Activated CD4-positive, alpha-beta T cell treated with anti-CD3 and anti-CD28 coated beads, Interleukin-2, amount 10 ng/mL, durations not matched to agents 24 days and 14 days (primary cell): ENCODE measurements around the gene OR7A5. TPM values are rescaled to one million over a fixed set of nuclear protein-coding genes. Genes with fewer than 3 reads are reported as not detected.

Source experiments
- DNase-seq: peaks from one replicate; pipeline ENCODE4 v3.0.0; 2022
- H3K27ac Mint-ChIP-seq: one replicate; pipeline ENCODE4 v1.8.0; 2022; ENCODE audit warnings: mild to moderate bottlenecking, mixed read lengths
- H3K27me3 Mint-ChIP-seq: one replicate; pipeline ENCODE4 v1.8.0; 2022; ENCODE audit warnings: mixed read lengths
- H3K36me3 Mint-ChIP-seq: one replicate; pipeline ENCODE4 v1.8.0; 2022; ENCODE audit warnings: low read depth, mild to moderate bottlenecking, mixed read lengths
- H3K4me1 Mint-ChIP-seq: one replicate; pipeline ENCODE4 v1.8.0; 2021; ENCODE audit warnings: mixed read lengths
- H3K4me3 Mint-ChIP-seq: one replicate; pipeline ENCODE4 v1.8.0; 2022; ENCODE audit warnings: mild to moderate bottlenecking, moderate library complexity, mixed read lengths
- H3K9me3 Mint-ChIP-seq: one replicate; pipeline ENCODE4 v1.8.0; 2021; ENCODE audit warnings: mixed read lengths
- intact Hi-C: fragments of 100-400 bp; cut with micrococcal nuclease; formaldehyde crosslinking; loops from one replicate; pipeline ENCODE4 v1.15.1; 2023
- total RNA-seq: library from RNA; stranded (reverse); gene quantifications from 2 replicates; pipeline ENCODE4 v1.2.3, GENCODE V29; 2022

Gene OR7A5
- not detected in 2 replicates for total RNA-seq

GRCh38 chr19:14835011-14835410 lies at the start of gene OR7A5, which contains the start of gene OR7C1:
TSS of gene OR7A5 (minus strand) at chr19:14835185. CDS start at chr19:14828241, 6,944 bp downstream.
TSS of gene OR7C1 (minus strand) at chr19:14835185. CDS start at chr19:14800136, 35,049 bp downstream.
- peaks cover 2% of the 10 kb centered on the region for H3K27me3 Mint-ChIP-seq
- intact Hi-C loops, result no loop called here
- no peaks in the 10 kb centered on the region for H3K9me3 Mint-ChIP-seq
- H3K36me3 Mint-ChIP-seq, result no peaks in the 10 kb centered on the region
- no peak within 1 kb of the TSS for H3K4me3 Mint-ChIP-seq
- no peak for DNase-seq
- H3K27ac Mint-ChIP-seq, result no peak within 1 kb of the TSS
- no peaks in the 10 kb centered on the region for H3K4me1 Mint-ChIP-seq

GRCh38 chr19:14871619-14872230 lies 36.7 kb upstream of the OR7A5 start:
- Mint-ChIP-seq H3K9me3 (no peaks in the 10 kb centered on the region), H3K36me3 (no peaks in the 10 kb centered on the region), H3K27ac (no peak overlapping the region), H3K27me3 (peaks cover 12% of the 10 kb centered on the region), H3K4me1 (no peaks in the 10 kb centered on the region), H3K4me3 (no peak overlapping the region)
- DNase-seq, result no peak
- intact Hi-C loops, result no loop called here

GRCh38 chr19:14868497-14868896 lies 33.5 kb upstream of the OR7A5 start:
- no peak for DNase-seq
- no peaks in the 10 kb centered on the region for H3K4me1 Mint-ChIP-seq
- intact Hi-C loops, result no loop called here
- H3K9me3 Mint-ChIP-seq, result no peaks in the 10 kb centered on the region
- peaks cover 12% of the 10 kb centered on the region for H3K27me3 Mint-ChIP-seq
- H3K36me3 Mint-ChIP-seq, result no peaks in the 10 kb centered on the region
- H3K4me3 Mint-ChIP-seq, result no peak overlapping the region
- no peak overlapping the region for H3K27ac Mint-ChIP-seq

- no peak within 1 kb of the TSS for H3K27ac Mint-ChIP-seq
- no peaks in the 10 kb centered on the region for H3K9me3 Mint-ChIP-seq
- intact Hi-C loops, result no loop called here
- DNase-seq, result no peak
- no peaks in the 10 kb centered on the region for H3K4me1 Mint-ChIP-seq
- no peaks in the 10 kb centered on the region for H3K36me3 Mint-ChIP-seq
- H3K4me3 Mint-ChIP-seq, result no peak within 1 kb of the TSS
- H3K27me3 Mint-ChIP-seq, result peaks cover 5% of the 10 kb centered on the region
Observed at GRCh38 chr19:14848822-14849221, 13.8 kb upstream of the OR7A5 start, which contains the start of gene OR7A10. TSS of gene OR7A10 (minus strand) at chr19:14848922. CDS start at chr19:14841877, 7,045 bp downstream.

- no peaks in the 10 kb centered on the region for H3K9me3 Mint-ChIP-seq
- H3K4me3 Mint-ChIP-seq, result no peak overlapping the region
- peaks cover 3% of the 10 kb centered on the region for H3K27me3 Mint-ChIP-seq
- DNase-seq, result no peak
- no peaks in the 10 kb centered on the region for H3K36me3 Mint-ChIP-seq
- no peaks in the 10 kb centered on the region for H3K4me1 Mint-ChIP-seq
- intact Hi-C loops, result no loop called here
- H3K27ac Mint-ChIP-seq, result no peak overlapping the region
Observed at GRCh38 chr19:14843578-14843977, 8.6 kb upstream of the OR7A5 start.

GRCh38 chr19:14843169-14843568 lies 8.2 kb upstream of the OR7A5 start:
- no peak for DNase-seq
- H3K9me3 Mint-ChIP-seq, result no peaks in the 10 kb centered on the region
- peaks cover 3% of the 10 kb centered on the region for H3K27me3 Mint-ChIP-seq
- intact Hi-C loops, result no loop called here
- H3K4me3 Mint-ChIP-seq, result no peak overlapping the region
- no peaks in the 10 kb centered on the region for H3K4me1 Mint-ChIP-seq
- no peaks in the 10 kb centered on the region for H3K36me3 Mint-ChIP-seq
- no peak overlapping the region for H3K27ac Mint-ChIP-seq

- no peak for DNase-seq
- Mint-ChIP-seq H3K27ac (no peak overlapping the region), H3K27me3 (peaks cover 3% of the 10 kb centered on the region), H3K36me3 (no peaks in the 10 kb centered on the region), H3K9me3 (no peaks in the 10 kb centered on the region), H3K4me1 (no peaks in the 10 kb centered on the region), H3K4me3 (no peak overlapping the region)
- intact Hi-C loops, result no loop called here
Observed at GRCh38 chr19:14840206-14840605, 5.2 kb upstream of the OR7A5 start.

GRCh38 chr19:14837391-14837790 lies 2.4 kb upstream of the OR7A5 start:
- Mint-ChIP-seq H3K4me3 (no peak overlapping the region), H3K36me3 (no peaks in the 10 kb centered on the region), H3K9me3 (no peaks in the 10 kb centered on the region), H3K27ac (no peak overlapping the region), H3K27me3 (peaks cover 2% of the 10 kb centered on the region), H3K4me1 (no peaks in the 10 kb centered on the region)
- no peak for DNase-seq
- intact Hi-C loops, result no loop called here

GRCh38 chr19:14830702-14831101 lies 4.3 kb downstream of the OR7A5 start:
- Mint-ChIP-seq H3K36me3 (no peaks in the 10 kb centered on the region), H3K27me3 (peaks cover 2% of the 10 kb centered on the region), H3K4me1 (no peaks in the 10 kb centered on the region), H3K9me3 (no peaks in the 10 kb centered on the region), H3K4me3 (no peak overlapping the region), H3K27ac (no peak overlapping the region)
- intact Hi-C loops, result no loop called here
- DNase-seq, result no peak

GRCh38 chr19:14826006-14826405 lies 9.0 kb downstream of the OR7A5 start:
- Mint-ChIP-seq H3K4me3 (no peak overlapping the region), H3K27ac (no peak overlapping the region), H3K4me1 (no peaks in the 10 kb centered on the region), H3K27me3 (no peaks in the 10 kb centered on the region), H3K9me3 (no peaks in the 10 kb centered on the region), H3K36me3 (no peaks in the 10 kb centered on the region)
- DNase-seq, result no peak
- intact Hi-C loops, result no loop called here

GRCh38 chr19:14821937-14822336 lies 13.0 kb downstream of the OR7A5 start:
- H3K9me3 Mint-ChIP-seq, result no peaks in the 10 kb centered on the region
- intact Hi-C loops, result no loop called here
- no peaks in the 10 kb centered on the region for H3K27me3 Mint-ChIP-seq
- H3K4me3 Mint-ChIP-seq, result no peak overlapping the region
- no peaks in the 10 kb centered on the region for H3K4me1 Mint-ChIP-seq
- no peak overlapping the region for H3K27ac Mint-ChIP-seq
- DNase-seq, result no peak
- H3K36me3 Mint-ChIP-seq, result no peaks in the 10 kb centered on the region

GRCh38 chr19:14818588-14818987 lies 16.4 kb downstream of the OR7A5 start:
- no peaks in the 10 kb centered on the region for H3K27me3 Mint-ChIP-seq
- H3K4me3 Mint-ChIP-seq, result no peak overlapping the region
- no peak for DNase-seq
- no peaks in the 10 kb centered on the region for H3K36me3 Mint-ChIP-seq
- no peaks in the 10 kb centered on the region for H3K9me3 Mint-ChIP-seq
- intact Hi-C loops, result no loop called here
- H3K4me1 Mint-ChIP-seq, result no peaks in the 10 kb centered on the region
- H3K27ac Mint-ChIP-seq, result no peak overlapping the region

GRCh38 chr19:14817052-14817451 lies 17.9 kb downstream of the OR7A5 start:
- no peaks in the 10 kb centered on the region for H3K4me1 Mint-ChIP-seq
- H3K27me3 Mint-ChIP-seq, result no peaks in the 10 kb centered on the region
- intact Hi-C loops, result no loop called here
- no peak overlapping the region for H3K27ac Mint-ChIP-seq
- H3K9me3 Mint-ChIP-seq, result no peaks in the 10 kb centered on the region
- DNase-seq, result no peak
- H3K4me3 Mint-ChIP-seq, result no peak overlapping the region
- H3K36me3 Mint-ChIP-seq, result no peaks in the 10 kb centered on the region

- Mint-ChIP-seq H3K9me3 (no peaks in the 10 kb centered on the region), H3K27me3 (no peaks in the 10 kb centered on the region), H3K36me3 (no peaks in the 10 kb centered on the region), H3K4me3 (no peak overlapping the region), H3K27ac (no peak overlapping the region), H3K4me1 (no peaks in the 10 kb centered on the region)
- no peak for DNase-seq
- intact Hi-C loops, result no loop called here
Observed at GRCh38 chr19:14814982-14815652, 19.9 kb downstream of the OR7A5 start.
